ENCODE measurements around the gene SLC9A9.

DNA sequence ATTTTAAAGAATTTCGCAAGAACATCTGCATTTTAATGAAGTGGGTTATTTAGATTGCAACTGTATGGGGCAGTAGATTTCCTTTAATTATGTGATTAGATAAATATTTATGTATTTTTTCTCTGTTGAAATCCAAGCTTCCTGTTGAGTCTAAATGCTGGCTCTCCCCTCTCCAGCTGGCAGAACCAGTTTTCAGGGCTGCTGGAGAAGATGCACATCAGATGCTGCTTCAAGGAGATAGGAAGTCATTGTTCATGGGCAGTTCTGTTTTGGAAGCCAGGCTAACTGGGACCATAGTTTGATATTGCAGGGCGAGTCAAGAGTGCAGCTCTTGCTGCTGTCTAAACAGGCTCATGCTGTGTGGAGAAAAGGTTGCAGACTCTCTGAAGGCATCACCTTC, 97.4 kb downstream of the SLC9A9 start:
- TF ChIP-seq MXI1 (IDR thresholded peaks at IDR 0.05; ENCODE audit: low read depth, low read length) (no peak), ZBTB33 (IDR thresholded peaks at IDR 0.05) (no peak), EP300 (IDR thresholded peaks at IDR 0.05; ENCODE audit: borderline replicate concordance in 1 of 2, control insufficient read depth in 1 of 2, low read depth in 2 of 2, low read length in 2 of 2) (no peak), NRF1 (conservative IDR thresholded peaks at IDR 0.05; ENCODE audit: low read depth, low read length) (no peak), BMI1 (IDR thresholded peaks at IDR 0.05; ENCODE audit: borderline replicate concordance) (no peak)
- TF ChIP-seq, protein P1, sequence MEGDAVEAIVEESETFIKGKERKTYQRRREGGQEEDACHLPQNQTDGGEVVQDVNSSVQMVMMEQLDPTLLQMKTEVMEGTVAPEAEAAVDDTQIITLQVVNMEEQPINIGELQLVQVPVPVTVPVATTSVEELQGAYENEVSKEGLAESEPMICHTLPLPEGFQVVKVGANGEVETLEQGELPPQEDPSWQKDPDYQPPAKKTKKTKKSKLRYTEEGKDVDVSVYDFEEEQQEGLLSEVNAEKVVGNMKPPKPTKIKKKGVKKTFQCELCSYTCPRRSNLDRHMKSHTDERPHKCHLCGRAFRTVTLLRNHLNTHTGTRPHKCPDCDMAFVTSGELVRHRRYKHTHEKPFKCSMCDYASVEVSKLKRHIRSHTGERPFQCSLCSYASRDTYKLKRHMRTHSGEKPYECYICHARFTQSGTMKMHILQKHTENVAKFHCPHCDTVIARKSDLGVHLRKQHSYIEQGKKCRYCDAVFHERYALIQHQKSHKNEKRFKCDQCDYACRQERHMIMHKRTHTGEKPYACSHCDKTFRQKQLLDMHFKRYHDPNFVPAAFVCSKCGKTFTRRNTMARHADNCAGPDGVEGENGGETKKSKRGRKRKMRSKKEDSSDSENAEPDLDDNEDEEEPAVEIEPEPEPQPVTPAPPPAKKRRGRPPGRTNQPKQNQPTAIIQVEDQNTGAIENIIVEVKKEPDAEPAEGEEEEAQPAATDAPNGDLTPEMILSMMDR (IDR thresholded peaks at IDR 0.05 in 2 of 3, conservative IDR thresholded peaks at IDR 0.05 in 1 of 3; ENCODE audit: control insufficient read depth in 2 of 3, extremely low read depth in 1 of 3, insufficient read depth in 1 of 3, low read depth in 3 of 3, low read length in 3 of 3), result no peak
- TF ChIP-seq, protein P2, sequence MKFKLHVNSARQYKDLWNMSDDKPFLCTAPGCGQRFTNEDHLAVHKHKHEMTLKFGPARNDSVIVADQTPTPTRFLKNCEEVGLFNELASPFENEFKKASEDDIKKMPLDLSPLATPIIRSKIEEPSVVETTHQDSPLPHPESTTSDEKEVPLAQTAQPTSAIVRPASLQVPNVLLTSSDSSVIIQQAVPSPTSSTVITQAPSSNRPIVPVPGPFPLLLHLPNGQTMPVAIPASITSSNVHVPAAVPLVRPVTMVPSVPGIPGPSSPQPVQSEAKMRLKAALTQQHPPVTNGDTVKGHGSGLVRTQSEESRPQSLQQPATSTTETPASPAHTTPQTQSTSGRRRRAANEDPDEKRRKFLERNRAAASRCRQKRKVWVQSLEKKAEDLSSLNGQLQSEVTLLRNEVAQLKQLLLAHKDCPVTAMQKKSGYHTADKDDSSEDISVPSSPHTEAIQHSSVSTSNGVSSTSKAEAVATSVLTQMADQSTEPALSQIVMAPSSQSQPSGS (IDR thresholded peaks at IDR 0.05; ENCODE audit: low read length), result no peak
